Measurements from ENCODE around the gene ABCC10.
"Not testable (repeated sequence)": the region's sequence is repeated elsewhere in the genome, so short reads cannot be mapped to it uniquely, and the experiment has no call there.

- TF ChIP-seq, protein P1, sequence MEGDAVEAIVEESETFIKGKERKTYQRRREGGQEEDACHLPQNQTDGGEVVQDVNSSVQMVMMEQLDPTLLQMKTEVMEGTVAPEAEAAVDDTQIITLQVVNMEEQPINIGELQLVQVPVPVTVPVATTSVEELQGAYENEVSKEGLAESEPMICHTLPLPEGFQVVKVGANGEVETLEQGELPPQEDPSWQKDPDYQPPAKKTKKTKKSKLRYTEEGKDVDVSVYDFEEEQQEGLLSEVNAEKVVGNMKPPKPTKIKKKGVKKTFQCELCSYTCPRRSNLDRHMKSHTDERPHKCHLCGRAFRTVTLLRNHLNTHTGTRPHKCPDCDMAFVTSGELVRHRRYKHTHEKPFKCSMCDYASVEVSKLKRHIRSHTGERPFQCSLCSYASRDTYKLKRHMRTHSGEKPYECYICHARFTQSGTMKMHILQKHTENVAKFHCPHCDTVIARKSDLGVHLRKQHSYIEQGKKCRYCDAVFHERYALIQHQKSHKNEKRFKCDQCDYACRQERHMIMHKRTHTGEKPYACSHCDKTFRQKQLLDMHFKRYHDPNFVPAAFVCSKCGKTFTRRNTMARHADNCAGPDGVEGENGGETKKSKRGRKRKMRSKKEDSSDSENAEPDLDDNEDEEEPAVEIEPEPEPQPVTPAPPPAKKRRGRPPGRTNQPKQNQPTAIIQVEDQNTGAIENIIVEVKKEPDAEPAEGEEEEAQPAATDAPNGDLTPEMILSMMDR (IDR thresholded peaks at IDR 0.05), result not testable (repeated sequence)
- TF ChIP-seq POLR2A (IDR thresholded peaks at IDR 0.05), result not testable (repeated sequence)
Observed at GRCh38 chr6:43498291-43498690, 71.0 kb downstream of the ABCC10 start.
